Measurements from ENCODE around the gene FAM110D.

GRCh38 chr1:26119892-26120608 lies 38.8 kb upstream of the FAM110D start:
- no peak for TF ChIP-seq CTCF (IDR thresholded peaks at IDR 0.05; ENCODE audit: low read length)
- TF ChIP-seq EZH2 (IDR thresholded peaks at IDR 0.05; ENCODE audit: borderline replicate concordance, low read length), result no peak
